Measurements from ENCODE around the gene NDUFV1.

DNA sequence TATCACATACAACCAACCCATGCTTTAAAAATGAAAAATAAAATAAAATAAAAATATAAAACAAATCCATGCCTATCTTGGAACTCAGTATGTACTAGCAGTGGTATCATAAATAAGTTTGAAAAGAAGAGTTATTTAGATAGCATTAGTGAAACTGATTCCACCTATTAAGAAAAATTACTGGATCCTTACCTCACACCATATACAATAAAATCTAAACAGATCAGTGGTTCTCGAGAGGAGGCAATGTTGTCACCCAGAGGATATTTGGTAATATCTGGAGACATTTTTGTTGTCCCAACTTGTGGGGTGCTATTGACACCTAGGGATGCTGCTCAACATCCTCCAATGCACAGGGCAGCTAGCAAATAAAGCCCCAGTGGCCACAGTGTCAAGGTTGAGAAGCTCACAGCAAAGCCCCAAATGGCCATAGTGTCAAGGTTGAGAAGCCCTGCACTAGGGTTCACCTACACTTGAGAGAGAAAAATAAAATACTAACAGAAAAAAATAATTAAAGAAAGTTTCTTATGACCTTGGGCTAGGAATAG is 9.9 kb upstream of the NDUFV1 start:
- TF ChIP-seq EZH2phosphoT487 (IDR thresholded peaks at IDR 0.05; ENCODE audit: borderline replicate concordance, low read depth) (no peak), JUND (IDR thresholded peaks at IDR 0.05) (no peak), CHD2 (IDR thresholded peaks at IDR 0.05; ENCODE audit: low read length, partially characterized antibody) (no peak), RAD21 (IDR thresholded peaks at IDR 0.05; ENCODE audit: low read length) (no peak)
- TF ChIP-seq, protein P1, sequence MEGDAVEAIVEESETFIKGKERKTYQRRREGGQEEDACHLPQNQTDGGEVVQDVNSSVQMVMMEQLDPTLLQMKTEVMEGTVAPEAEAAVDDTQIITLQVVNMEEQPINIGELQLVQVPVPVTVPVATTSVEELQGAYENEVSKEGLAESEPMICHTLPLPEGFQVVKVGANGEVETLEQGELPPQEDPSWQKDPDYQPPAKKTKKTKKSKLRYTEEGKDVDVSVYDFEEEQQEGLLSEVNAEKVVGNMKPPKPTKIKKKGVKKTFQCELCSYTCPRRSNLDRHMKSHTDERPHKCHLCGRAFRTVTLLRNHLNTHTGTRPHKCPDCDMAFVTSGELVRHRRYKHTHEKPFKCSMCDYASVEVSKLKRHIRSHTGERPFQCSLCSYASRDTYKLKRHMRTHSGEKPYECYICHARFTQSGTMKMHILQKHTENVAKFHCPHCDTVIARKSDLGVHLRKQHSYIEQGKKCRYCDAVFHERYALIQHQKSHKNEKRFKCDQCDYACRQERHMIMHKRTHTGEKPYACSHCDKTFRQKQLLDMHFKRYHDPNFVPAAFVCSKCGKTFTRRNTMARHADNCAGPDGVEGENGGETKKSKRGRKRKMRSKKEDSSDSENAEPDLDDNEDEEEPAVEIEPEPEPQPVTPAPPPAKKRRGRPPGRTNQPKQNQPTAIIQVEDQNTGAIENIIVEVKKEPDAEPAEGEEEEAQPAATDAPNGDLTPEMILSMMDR (IDR thresholded peaks at IDR 0.05) = no peak
